Retinal pigment epithelial cell (primary cell): ENCODE results near the gene SDC4.
A peak's percentile ranks its signal among the peaks of the same experiment; 100 is the strongest.

ENCODE experiments used
- DNase-seq: peaks from one replicate; pipeline ENCODE4 v3.0.0-alpha.2; 2010; ENCODE audit warnings: low read depth
- H3K4me3 ChIP-seq: 2 replicates; pipeline ENCODE4 v1.5.1; 2011; ENCODE audit warnings: mild to moderate bottlenecking, low read length, control low read depth, moderate library complexity
- TF ChIP-seq, protein P1 (sequence below): conservative IDR thresholded peaks from 2 replicates; pipeline ENCODE4 v1.5.1; 2011; ENCODE audit warnings: low read depth, low read length, control low read depth, inconsistent platforms

Gene SDC4

DNA sequence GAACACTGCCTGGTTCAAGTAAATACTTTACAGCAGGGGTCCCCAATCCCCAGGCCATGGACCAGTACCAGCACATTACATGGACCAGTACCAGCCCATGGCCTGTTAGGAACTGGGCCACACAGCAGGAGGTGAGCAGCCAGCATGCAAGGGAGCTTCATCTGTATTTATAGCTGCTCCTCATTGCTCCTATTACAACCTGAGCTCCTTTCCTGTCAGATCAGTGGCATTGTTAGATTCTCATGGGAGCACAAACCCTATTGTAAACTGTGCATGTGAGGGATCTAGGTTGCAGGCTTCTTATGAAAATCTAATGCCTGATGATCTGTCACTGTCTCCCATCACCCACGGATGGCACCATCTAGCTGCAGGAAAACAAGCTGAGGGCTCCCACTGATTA lies 53.6 kb downstream of the SDC4 start:
- TF ChIP-seq, protein P1, sequence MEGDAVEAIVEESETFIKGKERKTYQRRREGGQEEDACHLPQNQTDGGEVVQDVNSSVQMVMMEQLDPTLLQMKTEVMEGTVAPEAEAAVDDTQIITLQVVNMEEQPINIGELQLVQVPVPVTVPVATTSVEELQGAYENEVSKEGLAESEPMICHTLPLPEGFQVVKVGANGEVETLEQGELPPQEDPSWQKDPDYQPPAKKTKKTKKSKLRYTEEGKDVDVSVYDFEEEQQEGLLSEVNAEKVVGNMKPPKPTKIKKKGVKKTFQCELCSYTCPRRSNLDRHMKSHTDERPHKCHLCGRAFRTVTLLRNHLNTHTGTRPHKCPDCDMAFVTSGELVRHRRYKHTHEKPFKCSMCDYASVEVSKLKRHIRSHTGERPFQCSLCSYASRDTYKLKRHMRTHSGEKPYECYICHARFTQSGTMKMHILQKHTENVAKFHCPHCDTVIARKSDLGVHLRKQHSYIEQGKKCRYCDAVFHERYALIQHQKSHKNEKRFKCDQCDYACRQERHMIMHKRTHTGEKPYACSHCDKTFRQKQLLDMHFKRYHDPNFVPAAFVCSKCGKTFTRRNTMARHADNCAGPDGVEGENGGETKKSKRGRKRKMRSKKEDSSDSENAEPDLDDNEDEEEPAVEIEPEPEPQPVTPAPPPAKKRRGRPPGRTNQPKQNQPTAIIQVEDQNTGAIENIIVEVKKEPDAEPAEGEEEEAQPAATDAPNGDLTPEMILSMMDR: no peak
- H3K4me3 ChIP-seq: no peak overlapping the region
- DNase-seq: no peak

DNA sequence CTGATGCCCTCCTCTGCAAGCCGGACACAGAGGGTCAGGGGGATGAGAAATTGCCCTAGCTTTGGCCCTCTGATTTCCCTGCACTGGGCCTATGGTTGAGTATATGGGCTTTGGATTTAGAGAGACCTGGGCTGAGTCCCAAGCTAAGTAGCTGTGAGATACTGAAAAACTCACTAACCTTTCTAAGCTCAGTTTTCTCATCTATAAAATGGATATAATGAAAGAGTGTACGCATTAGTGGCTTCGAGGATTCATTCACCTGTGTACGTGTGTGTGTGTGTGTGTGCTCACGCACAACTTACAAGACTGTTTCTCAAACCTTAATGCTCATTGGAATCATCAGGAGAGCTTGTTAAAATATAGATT lies 54.2 kb downstream of the SDC4 start:
- TF ChIP-seq, protein P1: no peak
- DNase-seq: no peak
- H3K4me3 ChIP-seq: no peak overlapping the region

DNA sequence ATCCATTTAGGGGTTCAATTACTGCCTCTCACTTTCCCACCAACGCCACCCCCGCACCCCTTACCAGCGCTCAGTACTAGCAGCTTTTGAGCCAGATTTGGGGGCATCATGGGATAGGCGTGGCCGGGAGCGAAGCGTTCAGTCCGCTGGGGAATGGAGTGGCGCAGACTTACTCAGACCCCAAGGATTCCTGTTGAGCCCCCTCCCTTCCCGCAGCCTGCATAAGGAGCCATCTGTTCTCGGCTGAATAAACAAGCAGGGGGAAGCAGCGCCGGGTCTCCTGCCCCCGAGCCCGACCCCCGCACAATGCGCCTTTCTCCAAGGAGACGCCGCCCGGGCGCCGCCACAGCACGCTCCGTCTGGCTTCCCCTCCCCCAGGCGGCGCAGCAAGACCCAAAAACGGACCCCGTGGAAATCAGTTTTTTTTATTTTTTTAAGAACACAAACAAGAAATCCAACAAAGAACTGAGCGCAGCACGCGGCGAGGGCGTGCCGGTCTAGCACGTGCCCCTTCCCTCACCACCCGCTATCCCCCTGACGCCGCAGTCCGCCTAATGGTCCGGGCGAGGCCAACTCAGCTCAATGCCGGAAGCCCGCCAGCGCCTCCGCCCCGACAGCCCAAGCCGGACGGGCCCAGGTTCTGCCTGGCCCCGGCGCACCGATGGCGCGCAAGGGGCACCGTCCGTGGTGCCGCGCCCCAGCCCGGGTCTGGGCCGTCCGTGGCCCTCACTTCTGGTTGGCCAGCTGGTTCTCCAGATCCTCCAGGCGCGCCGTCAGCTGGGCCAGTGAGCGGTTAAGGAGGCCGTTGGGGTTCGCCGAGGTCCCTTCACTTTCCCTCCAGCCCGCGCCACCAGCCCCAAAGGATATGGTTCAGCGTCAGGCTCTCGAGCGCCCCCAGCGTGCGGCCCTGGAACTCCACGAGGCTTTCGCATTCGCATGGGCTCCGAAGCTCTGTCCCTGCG lies 54.9 kb downstream of the SDC4 start:
- DNase-seq: peak; percentile 15
- TF ChIP-seq, protein P1: peak; percentile 94
- H3K4me3 ChIP-seq: peak overlapping the region; percentile 43

DNA sequence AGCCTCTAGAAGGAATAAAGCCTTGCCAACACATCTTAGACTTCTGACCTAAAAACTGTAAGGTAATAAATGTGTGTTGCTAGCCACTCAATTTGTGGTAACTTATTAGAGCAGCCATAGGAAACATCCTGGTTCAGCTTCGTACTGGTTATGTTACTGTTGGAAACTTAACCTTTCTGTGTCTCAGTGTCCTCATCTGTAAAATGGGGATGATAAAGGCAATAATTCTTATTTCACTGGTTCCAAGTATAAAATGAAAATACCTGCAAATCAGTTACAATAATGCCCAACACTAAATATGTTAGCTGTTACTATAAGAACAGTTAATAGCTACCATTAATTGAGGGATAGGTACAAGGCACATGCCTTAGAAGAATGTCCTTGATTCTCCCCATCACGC lies 55.9 kb downstream of the SDC4 start:
- no peak for DNase-seq
- no peak overlapping the region for H3K4me3 ChIP-seq
- TF ChIP-seq, protein P1: no peak

DNA sequence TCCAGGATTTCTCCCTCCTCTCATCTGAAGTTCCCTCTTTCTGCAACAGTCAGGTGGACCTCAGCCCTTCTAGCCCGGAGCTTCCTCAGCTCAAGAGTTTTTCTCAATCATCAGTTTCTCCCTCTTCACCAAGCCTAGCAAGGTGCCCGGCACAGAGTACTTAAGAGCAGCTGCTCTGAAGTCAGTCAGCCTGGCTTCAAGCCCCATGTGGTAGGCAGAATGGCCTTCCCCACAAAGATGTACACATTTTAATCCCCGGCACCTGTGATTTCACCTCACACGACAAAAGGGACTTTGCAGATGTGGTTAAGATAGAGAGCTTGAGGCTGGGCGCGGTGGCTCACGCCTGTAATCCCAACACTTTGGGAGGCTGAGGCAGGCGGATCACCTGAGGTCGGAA lies 56.7 kb downstream of the SDC4 start:
- DNase-seq: no peak
- TF ChIP-seq, protein P1: no peak
- no peak overlapping the region for H3K4me3 ChIP-seq

DNA sequence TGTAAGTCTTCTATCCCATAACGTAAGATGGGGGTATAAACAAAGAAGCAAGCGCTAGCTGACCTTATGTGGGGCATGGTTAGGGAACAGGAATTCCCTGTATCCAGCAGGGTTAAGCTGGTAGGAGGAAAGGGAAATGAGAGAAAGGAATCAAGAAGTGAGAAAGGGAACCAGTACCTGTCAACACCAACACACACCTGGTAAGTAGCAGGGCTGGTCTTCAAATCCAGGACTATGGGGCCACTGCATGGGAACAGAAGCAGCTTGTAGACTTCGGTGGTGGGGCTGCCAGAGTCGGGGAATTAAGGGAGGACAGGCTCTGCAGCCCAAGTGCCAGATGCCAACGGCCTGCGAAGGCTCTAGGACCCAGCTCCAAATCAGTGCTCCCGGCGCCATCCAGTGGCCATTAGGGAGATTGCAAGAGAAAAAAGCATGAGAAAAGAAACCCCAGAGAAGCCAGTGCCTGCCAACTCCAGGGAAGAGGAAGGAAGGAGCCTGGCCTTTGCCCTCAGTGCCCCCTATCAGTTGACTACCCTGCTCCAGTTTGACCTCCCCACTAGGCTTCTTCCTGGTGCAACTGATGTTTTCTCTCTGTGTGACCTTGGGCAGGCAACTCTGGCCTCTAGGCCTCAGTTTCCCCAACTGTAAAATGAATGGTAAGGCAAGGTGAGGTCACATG lies 57.4 kb downstream of the SDC4 start:
- DNase-seq: peak; percentile 16
- no peak overlapping the region for H3K4me3 ChIP-seq
- TF ChIP-seq, protein P1: peak; percentile 88
